Measurements from ENCODE around the gene NT5C1A.

DNA sequence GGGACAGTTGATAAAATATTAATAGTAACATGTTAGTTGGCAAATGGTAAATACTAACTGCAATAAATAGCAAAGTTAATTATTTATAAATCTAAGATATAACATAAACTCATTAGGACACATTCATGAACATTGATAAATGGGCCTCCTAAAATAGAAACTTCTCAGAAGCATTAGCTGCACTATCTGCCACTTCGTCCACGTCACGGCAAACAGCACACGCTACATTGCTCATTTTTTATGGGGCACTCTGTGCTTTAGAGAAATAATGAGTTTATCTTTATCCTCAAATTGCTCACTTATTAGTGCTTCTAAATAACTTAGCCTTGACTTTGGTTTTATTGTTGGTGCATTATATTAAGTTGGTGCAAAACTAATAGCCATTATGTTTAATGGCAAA is 35.6 kb upstream of the NT5C1A start:
- TF ChIP-seq, protein P1, sequence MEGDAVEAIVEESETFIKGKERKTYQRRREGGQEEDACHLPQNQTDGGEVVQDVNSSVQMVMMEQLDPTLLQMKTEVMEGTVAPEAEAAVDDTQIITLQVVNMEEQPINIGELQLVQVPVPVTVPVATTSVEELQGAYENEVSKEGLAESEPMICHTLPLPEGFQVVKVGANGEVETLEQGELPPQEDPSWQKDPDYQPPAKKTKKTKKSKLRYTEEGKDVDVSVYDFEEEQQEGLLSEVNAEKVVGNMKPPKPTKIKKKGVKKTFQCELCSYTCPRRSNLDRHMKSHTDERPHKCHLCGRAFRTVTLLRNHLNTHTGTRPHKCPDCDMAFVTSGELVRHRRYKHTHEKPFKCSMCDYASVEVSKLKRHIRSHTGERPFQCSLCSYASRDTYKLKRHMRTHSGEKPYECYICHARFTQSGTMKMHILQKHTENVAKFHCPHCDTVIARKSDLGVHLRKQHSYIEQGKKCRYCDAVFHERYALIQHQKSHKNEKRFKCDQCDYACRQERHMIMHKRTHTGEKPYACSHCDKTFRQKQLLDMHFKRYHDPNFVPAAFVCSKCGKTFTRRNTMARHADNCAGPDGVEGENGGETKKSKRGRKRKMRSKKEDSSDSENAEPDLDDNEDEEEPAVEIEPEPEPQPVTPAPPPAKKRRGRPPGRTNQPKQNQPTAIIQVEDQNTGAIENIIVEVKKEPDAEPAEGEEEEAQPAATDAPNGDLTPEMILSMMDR (tag by site-specific recombination; IDR thresholded peaks at IDR 0.05) = no peak
- TF ChIP-seq ZNF701 (tag by site-specific recombination; IDR thresholded peaks at IDR 0.05) (no peak), REPIN1 (tag by site-specific recombination; IDR thresholded peaks at IDR 0.05; ENCODE audit: low read depth) (no peak), ZNF768 (tag by site-specific recombination; IDR thresholded peaks at IDR 0.05) (no peak), FEZF1 (tag by site-specific recombination; IDR thresholded peaks at IDR 0.05) (no peak), ZBTB6 (tag by site-specific recombination; IDR thresholded peaks at IDR 0.05) (no peak), ZSCAN30 (tag by site-specific recombination; IDR thresholded peaks at IDR 0.05) (no peak), ZBTB11 (tag by site-specific recombination; conservative IDR thresholded peaks at IDR 0.05; ENCODE audit: low read depth) (no peak), ZNF692 (tag by site-specific recombination; IDR thresholded peaks at IDR 0.05) (no peak), ZNF837 (tag by site-specific recombination; IDR thresholded peaks at IDR 0.05) (no peak)
- TF ChIP-seq, protein P2, sequence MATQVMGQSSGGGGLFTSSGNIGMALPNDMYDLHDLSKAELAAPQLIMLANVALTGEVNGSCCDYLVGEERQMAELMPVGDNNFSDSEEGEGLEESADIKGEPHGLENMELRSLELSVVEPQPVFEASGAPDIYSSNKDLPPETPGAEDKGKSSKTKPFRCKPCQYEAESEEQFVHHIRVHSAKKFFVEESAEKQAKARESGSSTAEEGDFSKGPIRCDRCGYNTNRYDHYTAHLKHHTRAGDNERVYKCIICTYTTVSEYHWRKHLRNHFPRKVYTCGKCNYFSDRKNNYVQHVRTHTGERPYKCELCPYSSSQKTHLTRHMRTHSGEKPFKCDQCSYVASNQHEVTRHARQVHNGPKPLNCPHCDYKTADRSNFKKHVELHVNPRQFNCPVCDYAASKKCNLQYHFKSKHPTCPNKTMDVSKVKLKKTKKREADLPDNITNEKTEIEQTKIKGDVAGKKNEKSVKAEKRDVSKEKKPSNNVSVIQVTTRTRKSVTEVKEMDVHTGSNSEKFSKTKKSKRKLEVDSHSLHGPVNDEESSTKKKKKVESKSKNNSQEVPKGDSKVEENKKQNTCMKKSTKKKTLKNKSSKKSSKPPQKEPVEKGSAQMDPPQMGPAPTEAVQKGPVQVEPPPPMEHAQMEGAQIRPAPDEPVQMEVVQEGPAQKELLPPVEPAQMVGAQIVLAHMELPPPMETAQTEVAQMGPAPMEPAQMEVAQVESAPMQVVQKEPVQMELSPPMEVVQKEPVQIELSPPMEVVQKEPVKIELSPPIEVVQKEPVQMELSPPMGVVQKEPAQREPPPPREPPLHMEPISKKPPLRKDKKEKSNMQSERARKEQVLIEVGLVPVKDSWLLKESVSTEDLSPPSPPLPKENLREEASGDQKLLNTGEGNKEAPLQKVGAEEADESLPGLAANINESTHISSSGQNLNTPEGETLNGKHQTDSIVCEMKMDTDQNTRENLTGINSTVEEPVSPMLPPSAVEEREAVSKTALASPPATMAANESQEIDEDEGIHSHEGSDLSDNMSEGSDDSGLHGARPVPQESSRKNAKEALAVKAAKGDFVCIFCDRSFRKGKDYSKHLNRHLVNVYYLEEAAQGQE (tag by site-specific recombination; IDR thresholded peaks at IDR 0.05) = no peak

Measured in HEK293 (cell line).